ENCODE data around the gene SEMA6B.
A peak's percentile ranks its signal among the peaks of the same experiment; 100 is the strongest.

SEMA6B gene

DNA sequence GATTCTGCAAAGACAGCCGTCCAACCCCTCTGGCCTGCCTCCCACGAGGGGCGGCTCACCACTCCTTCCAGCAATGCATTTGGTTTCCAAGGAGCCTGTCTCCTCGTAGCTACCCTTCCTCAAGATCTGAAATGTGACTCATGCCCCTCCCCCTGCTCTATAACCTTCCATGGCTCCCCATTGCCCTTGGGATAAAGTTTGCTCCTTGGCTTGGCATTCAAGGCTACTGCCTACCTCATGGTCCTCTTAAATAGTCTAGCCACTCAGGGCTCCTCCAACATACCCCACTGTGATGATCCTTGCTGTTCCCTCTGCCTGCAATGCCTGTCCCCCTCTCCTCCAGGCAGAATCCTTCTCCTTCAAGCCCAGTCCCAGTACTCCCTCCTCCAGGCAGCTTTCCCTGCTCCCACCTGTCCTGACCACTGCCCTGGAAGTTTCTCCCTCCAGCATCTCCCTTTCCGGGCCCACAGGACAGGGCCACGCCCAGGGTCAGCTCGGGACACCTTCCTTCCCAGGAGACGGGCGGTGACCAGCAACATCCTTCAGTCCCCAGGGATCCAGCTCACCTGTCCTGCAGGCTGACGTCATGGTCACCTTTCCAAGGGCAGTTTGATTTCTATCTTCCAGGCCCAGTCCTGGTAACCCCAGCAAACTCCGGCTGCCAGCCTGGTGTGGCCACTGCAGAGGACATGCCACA lies 19.2 kb upstream of the SEMA6B start:
- Histone ChIP-seq H3K4me3 (ENCODE audit: low read depth, low read length) (no peak overlapping the region), H3K36me3 (ENCODE audit: control insufficient read depth, insufficient read depth, low read length) (peaks cover 3% of the 10 kb centered on the region), H3K4me1 (ENCODE audit: control insufficient read depth, insufficient read depth, low read length) (peaks cover 10% of the 10 kb centered on the region), H3K27me3 (ENCODE audit: control insufficient read depth, insufficient read depth, low read length) (peaks cover 8% of the 10 kb centered on the region), H3K9me3 (ENCODE audit: control insufficient read depth, insufficient read depth, low read length) (no peaks in the 10 kb centered on the region), H3K9ac (ENCODE audit: low read depth, low read length) (no peak overlapping the region)

GRCh38 chr19:4577020-4577782 lies 17.7 kb upstream of the SEMA6B start:
- H3K27me3 ChIP-seq (ENCODE audit: control insufficient read depth, insufficient read depth, low read length), result peaks cover 4% of the 10 kb centered on the region
- no peak overlapping the region for H3K4me3 ChIP-seq (ENCODE audit: low read depth, low read length)
- peaks cover 10% of the 10 kb centered on the region for H3K4me1 ChIP-seq (ENCODE audit: control insufficient read depth, insufficient read depth, low read length)
- H3K9me3 ChIP-seq (ENCODE audit: control insufficient read depth, insufficient read depth, low read length), result no peaks in the 10 kb centered on the region
- peaks cover 3% of the 10 kb centered on the region for H3K36me3 ChIP-seq (ENCODE audit: control insufficient read depth, insufficient read depth, low read length)
- no peak overlapping the region for H3K9ac ChIP-seq (ENCODE audit: low read depth, low read length)

GRCh38 chr19:4576016-4576933 lies 16.8 kb upstream of the SEMA6B start:
- no peak overlapping the region for H3K4me3 ChIP-seq (ENCODE audit: low read depth, low read length)
- no peaks in the 10 kb centered on the region for H3K27me3 ChIP-seq (ENCODE audit: control insufficient read depth, insufficient read depth, low read length)
- no peaks in the 10 kb centered on the region for H3K9me3 ChIP-seq (ENCODE audit: control insufficient read depth, insufficient read depth, low read length)
- peaks cover 10% of the 10 kb centered on the region for H3K4me1 ChIP-seq (ENCODE audit: control insufficient read depth, insufficient read depth, low read length)
- peaks cover 3% of the 10 kb centered on the region for H3K36me3 ChIP-seq (ENCODE audit: control insufficient read depth, insufficient read depth, low read length)
- H3K9ac ChIP-seq (ENCODE audit: low read depth, low read length), result no peak overlapping the region

GRCh38 chr19:4575267-4576015 lies 16.0 kb upstream of the SEMA6B start:
- H3K9ac ChIP-seq (ENCODE audit: low read depth, low read length), result peak overlapping the region; percentile 24
- H3K4me3 ChIP-seq (ENCODE audit: low read depth, low read length), result peak overlapping the region; percentile 32

DNA sequence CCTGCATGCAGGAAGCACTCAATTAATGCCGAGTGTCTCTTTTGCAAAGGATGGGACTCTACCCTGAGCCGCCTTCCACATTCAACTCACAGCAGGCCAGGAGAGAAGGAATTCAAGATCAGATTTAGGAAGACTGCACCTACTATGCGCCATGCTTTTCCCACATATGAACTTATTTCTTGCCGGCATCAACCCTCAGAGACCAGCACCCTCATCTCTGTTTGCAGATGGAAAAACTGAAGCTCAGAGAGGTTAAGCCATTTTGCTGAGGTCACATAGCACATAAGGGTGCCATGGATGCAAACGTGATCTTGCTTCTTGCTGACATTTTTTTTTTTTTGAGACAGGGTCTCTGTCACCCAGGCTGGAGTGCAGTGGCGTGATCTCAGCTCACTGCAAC lies 14.2 kb upstream of the SEMA6B start:
- Histone ChIP-seq H3K9ac (ENCODE audit: low read depth, low read length) (no peak overlapping the region), H3K36me3 (ENCODE audit: control insufficient read depth, insufficient read depth, low read length) (peaks cover 3% of the 10 kb centered on the region), H3K4me3 (ENCODE audit: low read depth, low read length) (no peak overlapping the region), H3K4me1 (ENCODE audit: control insufficient read depth, insufficient read depth, low read length) (peaks cover 7% of the 10 kb centered on the region), H3K27me3 (ENCODE audit: control insufficient read depth, insufficient read depth, low read length) (no peaks in the 10 kb centered on the region), H3K9me3 (ENCODE audit: control insufficient read depth, insufficient read depth, low read length) (no peaks in the 10 kb centered on the region)

More at GRCh38 chr19:4575267-4576015, 16.0 kb upstream of the SEMA6B start:
- Histone ChIP-seq H3K36me3 (ENCODE audit: control insufficient read depth, insufficient read depth, low read length) (peaks cover 3% of the 10 kb centered on the region), H3K27me3 (ENCODE audit: control insufficient read depth, insufficient read depth, low read length) (no peaks in the 10 kb centered on the region), H3K9me3 (ENCODE audit: control insufficient read depth, insufficient read depth, low read length) (no peaks in the 10 kb centered on the region), H3K4me1 (ENCODE audit: control insufficient read depth, insufficient read depth, low read length) (peaks cover 10% of the 10 kb centered on the region)

DNA sequence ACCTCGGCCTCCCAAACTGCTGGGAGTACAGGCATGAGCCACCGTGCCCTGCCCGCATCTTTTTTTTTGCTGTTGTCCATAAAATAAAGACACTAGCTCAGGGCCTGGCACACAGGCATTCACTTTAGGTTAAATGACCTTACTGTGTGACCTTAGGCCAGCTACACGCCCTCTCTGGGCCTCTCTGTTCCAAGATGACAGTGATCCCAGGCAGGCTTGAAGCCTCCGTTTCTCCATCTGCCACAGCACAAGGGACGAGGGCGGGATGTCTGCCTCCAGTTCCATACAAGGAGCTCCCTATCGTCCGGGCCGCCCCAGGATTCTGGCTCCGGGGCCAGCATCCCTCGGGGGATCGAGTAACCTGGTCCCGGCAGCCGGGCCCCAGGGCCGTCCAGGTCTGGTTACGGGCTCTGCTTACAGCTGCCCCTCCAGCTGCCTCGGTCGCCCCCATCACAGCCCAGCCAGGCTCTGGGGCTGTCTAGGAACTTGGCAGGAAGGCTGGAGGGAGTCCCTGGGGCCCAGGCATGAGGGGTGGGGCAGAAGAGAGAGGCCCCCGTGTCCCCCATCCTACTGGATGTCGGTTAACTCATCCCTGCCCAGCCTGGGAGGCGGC lies 11.9 kb upstream of the SEMA6B start:
- H3K4me3 ChIP-seq (ENCODE audit: low read depth, low read length), result no peak overlapping the region
- H3K9ac ChIP-seq (ENCODE audit: low read depth, low read length), result no peak overlapping the region
- H3K4me1 ChIP-seq (ENCODE audit: control insufficient read depth, insufficient read depth, low read length), result peaks cover 5% of the 10 kb centered on the region
- H3K36me3 ChIP-seq (ENCODE audit: control insufficient read depth, insufficient read depth, low read length), result no peaks in the 10 kb centered on the region
- no peaks in the 10 kb centered on the region for H3K27me3 ChIP-seq (ENCODE audit: control insufficient read depth, insufficient read depth, low read length)
- H3K9me3 ChIP-seq (ENCODE audit: control insufficient read depth, insufficient read depth, low read length), result no peaks in the 10 kb centered on the region

DNA sequence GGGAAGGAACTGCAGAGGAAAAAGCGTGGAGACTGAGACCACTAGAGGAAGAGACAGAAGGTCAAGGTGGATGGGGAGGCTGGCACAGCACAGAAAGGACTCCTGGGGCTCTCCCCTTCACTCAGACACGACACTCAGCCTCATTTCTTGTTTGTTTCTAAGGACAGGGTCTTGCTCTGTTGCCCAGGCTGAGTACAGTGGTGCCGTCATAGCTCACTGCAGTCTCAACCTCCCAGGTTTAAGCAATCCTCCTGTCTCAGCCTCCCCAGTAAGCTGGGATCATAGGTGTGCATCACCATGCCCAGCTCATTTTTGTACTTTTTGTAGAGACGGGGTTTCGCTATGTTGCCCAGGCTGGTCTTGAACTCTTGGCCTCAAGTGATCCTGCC lies 11.4 kb upstream of the SEMA6B start:
- Histone ChIP-seq H3K27me3 (ENCODE audit: control insufficient read depth, insufficient read depth, low read length) (no peaks in the 10 kb centered on the region), H3K9me3 (ENCODE audit: control insufficient read depth, insufficient read depth, low read length) (no peaks in the 10 kb centered on the region), H3K36me3 (ENCODE audit: control insufficient read depth, insufficient read depth, low read length) (no peaks in the 10 kb centered on the region), H3K4me1 (ENCODE audit: control insufficient read depth, insufficient read depth, low read length) (peaks cover 5% of the 10 kb centered on the region), H3K9ac (ENCODE audit: low read depth, low read length) (no peak overlapping the region), H3K4me3 (ENCODE audit: low read depth, low read length) (no peak overlapping the region)

- Histone ChIP-seq H3K9ac (ENCODE audit: low read depth, low read length) (no peak overlapping the region), H3K4me1 (ENCODE audit: control insufficient read depth, insufficient read depth, low read length) (peaks cover under 1% of the 10 kb centered on the region), H3K9me3 (ENCODE audit: control insufficient read depth, insufficient read depth, low read length) (no peaks in the 10 kb centered on the region), H3K36me3 (ENCODE audit: control insufficient read depth, insufficient read depth, low read length) (no peaks in the 10 kb centered on the region), H3K27me3 (ENCODE audit: control insufficient read depth, insufficient read depth, low read length) (no peaks in the 10 kb centered on the region), H3K4me3 (ENCODE audit: low read depth, low read length) (no peak overlapping the region)
These were observed 10.9 kb upstream of the SEMA6B start for GRCh38 chr19:4570402-4570801.

DNA sequence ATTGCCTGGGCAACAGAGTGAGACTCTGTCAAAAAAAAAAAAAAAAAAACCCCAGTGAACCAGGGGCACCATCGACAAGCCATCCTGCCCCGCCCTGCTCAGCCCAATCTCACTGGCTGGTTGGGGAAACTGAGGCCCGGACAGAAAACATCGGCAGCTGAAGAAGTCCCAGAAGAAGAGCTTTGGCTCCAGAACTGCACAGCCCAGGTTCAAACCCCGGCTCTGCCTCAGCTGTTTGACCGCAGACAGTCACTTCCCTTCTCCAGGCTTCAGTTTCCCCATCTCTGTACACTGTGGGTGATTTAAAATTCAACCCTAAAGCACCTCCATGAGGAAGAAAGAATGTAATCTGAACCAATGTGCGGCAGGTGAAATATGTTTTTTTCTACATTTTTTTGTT lies 9.4 kb upstream of the SEMA6B start:
- H3K9ac ChIP-seq (ENCODE audit: low read depth, low read length), result no peak overlapping the region
- H3K4me3 ChIP-seq (ENCODE audit: low read depth, low read length), result no peak overlapping the region
- H3K4me1 ChIP-seq (ENCODE audit: control insufficient read depth, insufficient read depth, low read length), result no peaks in the 10 kb centered on the region
- H3K27me3 ChIP-seq (ENCODE audit: control insufficient read depth, insufficient read depth, low read length), result no peaks in the 10 kb centered on the region
- no peaks in the 10 kb centered on the region for H3K36me3 ChIP-seq (ENCODE audit: control insufficient read depth, insufficient read depth, low read length)
- no peaks in the 10 kb centered on the region for H3K9me3 ChIP-seq (ENCODE audit: control insufficient read depth, insufficient read depth, low read length)

DNA sequence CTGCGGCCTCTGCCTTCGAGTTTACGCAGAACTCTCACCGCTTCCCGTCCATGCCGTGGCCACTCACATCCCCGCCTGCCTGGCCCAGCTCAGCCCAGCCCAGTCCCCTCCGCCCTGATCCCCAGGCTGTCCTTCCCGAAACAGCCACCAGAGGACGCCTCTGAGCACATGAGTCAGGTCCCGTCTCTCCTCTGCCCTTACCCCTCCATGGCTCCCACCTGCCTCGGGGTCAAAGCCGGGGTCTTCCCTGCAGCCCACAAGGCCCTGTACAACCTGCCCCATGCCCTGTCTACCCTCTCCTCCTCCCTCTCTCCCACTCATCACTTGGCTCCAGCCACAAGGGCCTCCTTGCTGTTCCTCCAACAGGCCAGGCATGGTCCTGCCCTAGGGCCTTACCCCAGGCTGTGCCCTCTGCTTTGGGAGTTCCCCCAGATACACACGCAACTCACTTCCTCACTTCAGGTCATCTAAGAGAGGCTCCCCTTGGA lies 8.1 kb upstream of the SEMA6B start:
- no peaks in the 10 kb centered on the region for H3K4me1 ChIP-seq (ENCODE audit: control insufficient read depth, insufficient read depth, low read length)
- no peaks in the 10 kb centered on the region for H3K36me3 ChIP-seq (ENCODE audit: control insufficient read depth, insufficient read depth, low read length)
- H3K9me3 ChIP-seq (ENCODE audit: control insufficient read depth, insufficient read depth, low read length), result no peaks in the 10 kb centered on the region
- no peak overlapping the region for H3K4me3 ChIP-seq (ENCODE audit: low read depth, low read length)
- H3K27me3 ChIP-seq (ENCODE audit: control insufficient read depth, insufficient read depth, low read length), result no peaks in the 10 kb centered on the region
- no peak overlapping the region for H3K9ac ChIP-seq (ENCODE audit: low read depth, low read length)
